Endodermal cell (in vitro differentiated cells): ENCODE results near the gene SLC39A3. TPM values are rescaled to one million over a fixed set of nuclear protein-coding genes. Genes with fewer than 3 reads are reported as not detected.

ENCODE experiments used
- DNase-seq: peaks from one replicate; pipeline ENCODE4 v3.0.0-alpha.2; 2017
- H3K27ac ChIP-seq: 2 replicates; pipeline ENCODE4 v1.5.1; 2013; ENCODE audit warnings: mild to moderate bottlenecking, low read depth, low read length, moderate library complexity
- H3K27me3 ChIP-seq: 2 replicates; pipeline ENCODE4 v1.6.1; 2013; ENCODE audit warnings: mild to moderate bottlenecking, low read length, moderate library complexity; ENCODE audit not compliant: insufficient read depth, control insufficient read depth, poor library complexity, severe bottlenecking
- H3K36me3 ChIP-seq: 2 replicates; pipeline ENCODE4 v1.7.0; 2013; ENCODE audit warnings: mild to moderate bottlenecking, low read length, moderate library complexity; ENCODE audit not compliant: control insufficient read depth, insufficient read depth
- H3K4me1 ChIP-seq: one replicate; pipeline ENCODE4 v1.7.0; 2013; ENCODE audit warnings: low read length; ENCODE audit not compliant: control insufficient read depth, insufficient read depth
- H3K4me3 ChIP-seq: 2 replicates; pipeline ENCODE4 v1.5.1; 2013; ENCODE audit warnings: mild to moderate bottlenecking, low read length, moderate library complexity
- H3K9ac ChIP-seq: 2 replicates; pipeline ENCODE4 v1.6.1; 2013; ENCODE audit warnings: mild to moderate bottlenecking, low read length, moderate library complexity; ENCODE audit not compliant: poor library complexity, severe bottlenecking; ENCODE audit errors: extremely low read depth
- H3K9me3 ChIP-seq: 2 replicates; pipeline ENCODE4 v1.6.1; 2013; ENCODE audit warnings: mild to moderate bottlenecking, low read length, moderate library complexity; ENCODE audit not compliant: control insufficient read depth
- H3K27ac Mint-ChIP-seq: 2 replicates; pipeline ENCODE4 v1.8.0; 2020; ENCODE audit warnings: mixed read lengths
- H3K27me3 Mint-ChIP-seq: 2 replicates; pipeline ENCODE4 v1.8.0; 2021; ENCODE audit warnings: mild to moderate bottlenecking, mixed read lengths; ENCODE audit not compliant: insufficient read depth
- H3K36me3 Mint-ChIP-seq: 2 replicates; pipeline ENCODE4 v1.8.0; 2020; ENCODE audit warnings: low read depth, mixed read lengths
- H3K4me1 Mint-ChIP-seq: 2 replicates; pipeline ENCODE4 v1.8.0; 2020; ENCODE audit warnings: mixed read lengths
- H3K4me3 Mint-ChIP-seq: 2 replicates; pipeline ENCODE4 v1.8.0; 2020; ENCODE audit warnings: mild to moderate bottlenecking, moderate library complexity, mixed read lengths
- H3K9me3 Mint-ChIP-seq: 2 replicates; pipeline ENCODE4 v1.8.0; 2020; ENCODE audit warnings: mild to moderate bottlenecking, mixed read lengths
- CTCF ChIP-seq: fragments of 200-600 bp; sonication (generic); conservative IDR thresholded peaks from 2 replicates; pipeline ENCODE4 v1.5.0; 2021; ENCODE audit warnings: antibody characterized with exemption, mild to moderate bottlenecking
- WGBS, 2 experiments: methylation state at CpG; one replicate each; pipeline versions ENCODE4 v1.1.5 to v1.1.7; 2013; ENCODE audit warnings: missing lambda C conversion rate in 2 of 2, mixed read lengths in 1 of 2; ENCODE audit not compliant: insufficient coverage in 1 of 2, insufficient read length in 1 of 2; 5-methylcytosine and 5-hydroxymethylcytosine counted together
- total RNA-seq, 2 donors: library from RNA; stranded (reverse); fragmentation: NEBNext Ultra II Directional in 1 of 2; extraction: Animal tissue kit (Norgen Biotek cat#: 25700) in 1 of 2; gene quantifications; 2 replicates in 1 of 2; 3 replicates in 1 of 2; pipeline ENCODE4 v1.2.1, GENCODE V29; 2021

SLC39A3 gene
- total RNA-seq, 2 donors from 2014 or later, result 25.3 to 28.6 TPM

- TF ChIP-seq CTCF, result no peak
- no peak for DNase-seq
- H3K4me1 Mint-ChIP-seq, result peaks cover 4% of the 10 kb centered on the region
- Histone ChIP-seq H3K27ac (no peak overlapping the region), H3K36me3 (no peaks in the 10 kb centered on the region), H3K27me3 (peaks cover 10% of the 10 kb centered on the region), H3K9me3 (no peaks in the 10 kb centered on the region), H3K9ac (no peak overlapping the region), H3K4me1 (no peaks in the 10 kb centered on the region), H3K4me3 (no peak overlapping the region)
- H3K4me3 Mint-ChIP-seq, result no peak overlapping the region
- H3K27ac Mint-ChIP-seq, result no peak overlapping the region
- peaks cover 25% of the 10 kb centered on the region for H3K27me3 Mint-ChIP-seq
- H3K9me3 Mint-ChIP-seq, result no peaks in the 10 kb centered on the region
- H3K36me3 Mint-ChIP-seq, result no peaks in the 10 kb centered on the region
- 88% methylated on average over 11 to 13 of the region's 13 CpGs for WGBS, 2 experiments
These were observed 16.5 kb downstream of the SLC39A3 start for GRCh38 chr19:2723345-2723715.

DNA sequence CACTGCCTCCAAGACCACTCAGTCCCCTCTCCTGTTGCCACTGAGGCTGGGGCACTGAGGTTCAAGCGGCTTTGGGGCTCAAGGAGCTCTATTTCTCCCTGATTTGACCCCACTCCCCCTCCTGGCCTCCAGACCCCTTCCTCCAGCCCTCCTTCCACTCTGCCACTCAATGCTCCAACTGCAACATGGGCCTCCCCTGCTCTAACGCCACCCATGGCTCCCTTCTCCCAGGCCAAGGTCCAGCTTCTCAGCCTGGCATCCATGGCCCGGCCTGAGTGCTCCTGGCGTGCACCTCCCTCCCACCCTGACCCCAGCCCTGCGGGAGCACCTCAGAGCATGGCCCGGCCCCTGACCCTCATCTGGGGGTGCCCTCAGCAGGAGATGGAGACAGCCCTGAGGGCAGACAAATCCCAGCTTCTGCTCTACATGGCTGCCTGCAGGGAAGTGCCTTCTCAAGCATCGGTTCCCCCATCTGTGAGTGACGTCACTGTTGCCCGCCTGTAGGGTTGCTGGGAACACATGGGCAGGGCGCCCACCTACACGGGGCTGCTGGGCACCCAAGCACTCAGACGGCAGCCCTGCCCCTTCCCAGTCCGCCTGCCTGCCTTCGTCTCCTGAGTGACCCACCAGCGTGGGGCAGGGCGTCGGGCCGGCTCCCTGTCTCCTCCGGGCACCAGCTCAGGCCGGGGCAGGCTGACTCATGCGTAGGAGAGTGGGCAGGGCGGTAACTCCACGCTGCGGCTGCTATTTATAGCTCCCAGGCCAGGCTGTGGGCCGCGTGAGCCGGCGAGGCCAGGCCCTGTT lies 17.1 kb downstream of the SLC39A3 start:
- Histone ChIP-seq H3K9ac (no peak overlapping the region), H3K4me1 (no peaks in the 10 kb centered on the region), H3K27me3 (peaks cover 10% of the 10 kb centered on the region), H3K36me3 (no peaks in the 10 kb centered on the region), H3K27ac (no peak overlapping the region), H3K9me3 (no peaks in the 10 kb centered on the region), H3K4me3 (no peak overlapping the region)
- Mint-ChIP-seq H3K9me3 (no peaks in the 10 kb centered on the region), H3K4me3 (peak overlapping the region; percentile 66), H3K4me1 (peaks cover 4% of the 10 kb centered on the region), H3K27me3 (peaks cover 24% of the 10 kb centered on the region), H3K27ac (no peak overlapping the region), H3K36me3 (no peaks in the 10 kb centered on the region)
- no peak for TF ChIP-seq CTCF
- 83 to 86% methylated on average over 11 to 28 of the region's 28 CpGs for WGBS, 2 experiments
- no peak for DNase-seq

GRCh38 chr19:2721570-2722540 lies 18.0 kb downstream of the SLC39A3 start:
- H3K4me1 Mint-ChIP-seq, result peaks cover 4% of the 10 kb centered on the region
- TF ChIP-seq CTCF, result no peak
- Histone ChIP-seq H3K4me1 (no peaks in the 10 kb centered on the region), H3K36me3 (no peaks in the 10 kb centered on the region), H3K4me3 (peak overlapping the region; percentile 64), H3K27ac (no peak overlapping the region), H3K27me3 (peaks cover 10% of the 10 kb centered on the region), H3K9me3 (no peaks in the 10 kb centered on the region), H3K9ac (no peak overlapping the region)
- no peak overlapping the region for H3K27ac Mint-ChIP-seq
- H3K27me3 Mint-ChIP-seq, result peaks cover 18% of the 10 kb centered on the region
- H3K4me3 Mint-ChIP-seq, result peak overlapping the region; percentile 66
- 37 to 38% methylated on average over 19 to 39 of the region's 39 CpGs for WGBS, 2 experiments
- no peak for DNase-seq
- no peaks in the 10 kb centered on the region for H3K9me3 Mint-ChIP-seq
- H3K36me3 Mint-ChIP-seq, result no peaks in the 10 kb centered on the region
